ENCODE results near the gene OR5K4. TPM values are rescaled to one million over a fixed set of nuclear protein-coding genes. Genes with fewer than 3 reads are reported as not detected.

Gene OR5K4
- polyA plus RNA-seq, 3 donors = not detected

DNA sequence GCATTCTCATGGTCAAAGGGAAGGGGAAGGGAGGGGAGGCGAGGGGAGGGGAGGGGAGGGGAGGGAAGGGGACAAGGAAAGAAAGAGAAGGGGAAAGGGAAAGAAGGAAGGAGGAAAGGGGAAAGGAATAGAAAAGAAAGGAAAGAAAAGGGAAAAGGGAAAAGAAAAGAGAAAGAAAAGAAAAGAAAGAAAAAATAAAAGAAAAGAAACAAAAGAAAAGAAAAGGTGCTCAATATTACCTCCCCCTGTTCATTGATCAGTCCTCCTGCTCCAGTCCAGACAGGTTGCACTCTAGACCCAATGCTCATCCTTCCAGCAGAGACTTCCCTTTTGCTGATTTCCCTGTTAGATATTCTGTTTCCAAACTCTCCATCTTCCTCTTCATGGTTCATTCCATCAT, 18.8 kb downstream of the OR5K4 start:
- Mint-ChIP-seq H3K4me1 (no peaks in the 10 kb centered on the region), H3K9me3 (peaks cover 0 to 3% (median 2%) of the 10 kb centered on the region in 7 donors), H3K4me3 (no peak overlapping the region), H3K27ac (no peak overlapping the region), H3K36me3 (no peaks in the 10 kb centered on the region), H3K27me3 (ENCODE audit: low read depth in 3 of 3) (no peaks in the 10 kb centered on the region)
- Histone ChIP-seq H3K9ac (ENCODE audit: insufficient read depth, low read length, poor library complexity, severe bottlenecking) (no peak overlapping the region), H3K4me3 (replicated peaks in 1 of 3; ENCODE audit: low read depth in 2 of 3, low read length in 3 of 3) (no peak overlapping the region), H3K4me1 (ENCODE audit: control insufficient read depth in 1 of 2, insufficient read depth in 2 of 2, low read length in 2 of 2) (no peaks in the 10 kb centered on the region), H3K36me3 (replicated peaks in 1 of 2; ENCODE audit: control insufficient read depth in 1 of 2, insufficient read depth in 2 of 2, low read length in 2 of 2) (no peaks in the 10 kb centered on the region), H2AFZ (ENCODE audit: insufficient read depth, low read depth, low read length, poor library complexity, severe bottlenecking) (no peak overlapping the region), H4K20me1 (ENCODE audit: insufficient read depth, low read length) (no peaks in the 10 kb centered on the region), H3K27me3 (ENCODE audit: control insufficient read depth in 2 of 2, insufficient read depth in 2 of 2, low read length in 2 of 2) (no peaks in the 10 kb centered on the region), H3K4me2 (replicated peaks; ENCODE audit: extremely low read depth, low read length, poor library complexity, severe bottlenecking) (no peak overlapping the region), H3K9me3 (replicated peaks in 1 of 2; ENCODE audit: control insufficient read depth in 1 of 2, insufficient read depth in 1 of 2, low read length in 2 of 2) (no peaks in the 10 kb centered on the region), H3K27ac (ENCODE audit: low read depth in 1 of 2, low read length in 2 of 2) (no peak overlapping the region), H3K79me2 (ENCODE audit: insufficient read depth, low read length) (no peaks in the 10 kb centered on the region)
- TF ChIP-seq, protein P1, sequence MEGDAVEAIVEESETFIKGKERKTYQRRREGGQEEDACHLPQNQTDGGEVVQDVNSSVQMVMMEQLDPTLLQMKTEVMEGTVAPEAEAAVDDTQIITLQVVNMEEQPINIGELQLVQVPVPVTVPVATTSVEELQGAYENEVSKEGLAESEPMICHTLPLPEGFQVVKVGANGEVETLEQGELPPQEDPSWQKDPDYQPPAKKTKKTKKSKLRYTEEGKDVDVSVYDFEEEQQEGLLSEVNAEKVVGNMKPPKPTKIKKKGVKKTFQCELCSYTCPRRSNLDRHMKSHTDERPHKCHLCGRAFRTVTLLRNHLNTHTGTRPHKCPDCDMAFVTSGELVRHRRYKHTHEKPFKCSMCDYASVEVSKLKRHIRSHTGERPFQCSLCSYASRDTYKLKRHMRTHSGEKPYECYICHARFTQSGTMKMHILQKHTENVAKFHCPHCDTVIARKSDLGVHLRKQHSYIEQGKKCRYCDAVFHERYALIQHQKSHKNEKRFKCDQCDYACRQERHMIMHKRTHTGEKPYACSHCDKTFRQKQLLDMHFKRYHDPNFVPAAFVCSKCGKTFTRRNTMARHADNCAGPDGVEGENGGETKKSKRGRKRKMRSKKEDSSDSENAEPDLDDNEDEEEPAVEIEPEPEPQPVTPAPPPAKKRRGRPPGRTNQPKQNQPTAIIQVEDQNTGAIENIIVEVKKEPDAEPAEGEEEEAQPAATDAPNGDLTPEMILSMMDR (IDR thresholded peaks at IDR 0.05) = no peak
- intact Hi-C loops (cut with micrococcal nuclease) = no loop called here
- no peak for DNase-seq
- no CpG with 5 or more reads among the region's 1 CpG for WGBS (ENCODE audit: insufficient coverage)

DNA sequence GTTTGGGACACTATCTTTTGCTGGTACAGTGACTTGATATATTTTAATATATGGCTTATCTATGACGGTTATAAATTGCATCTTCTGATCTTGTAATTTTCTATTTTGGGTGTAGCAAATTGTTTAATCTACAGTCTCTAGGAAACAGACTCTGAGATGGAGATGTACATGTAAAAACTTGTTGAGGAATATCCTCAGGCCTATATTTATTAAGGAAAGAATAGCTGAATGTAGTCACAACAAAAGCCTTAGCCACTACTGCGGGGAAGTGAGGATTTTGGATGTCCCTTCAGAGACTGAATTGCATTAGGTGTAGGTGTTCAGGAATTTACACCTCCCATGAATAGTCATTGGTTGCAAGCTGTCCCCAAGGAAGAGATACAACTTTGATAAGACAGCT, 23.0 kb downstream of the OR5K4 start:
- Histone ChIP-seq H2AFZ (ENCODE audit: insufficient read depth, low read depth, low read length, poor library complexity, severe bottlenecking) (no peak overlapping the region), H3K27ac (ENCODE audit: low read depth in 1 of 2, low read length in 2 of 2) (no peak overlapping the region), H4K20me1 (ENCODE audit: insufficient read depth, low read length) (no peaks in the 10 kb centered on the region), H3K9ac (ENCODE audit: insufficient read depth, low read length, poor library complexity, severe bottlenecking) (no peak overlapping the region), H3K4me1 (ENCODE audit: control insufficient read depth in 1 of 2, insufficient read depth in 2 of 2, low read length in 2 of 2) (no peaks in the 10 kb centered on the region), H3K36me3 (replicated peaks in 1 of 2; ENCODE audit: control insufficient read depth in 1 of 2, insufficient read depth in 2 of 2, low read length in 2 of 2) (no peaks in the 10 kb centered on the region), H3K79me2 (ENCODE audit: insufficient read depth, low read length) (no peaks in the 10 kb centered on the region), H3K9me3 (replicated peaks in 1 of 2; ENCODE audit: control insufficient read depth in 1 of 2, insufficient read depth in 1 of 2, low read length in 2 of 2) (no peaks in the 10 kb centered on the region), H3K4me3 (replicated peaks in 1 of 3; ENCODE audit: low read depth in 2 of 3, low read length in 3 of 3) (no peak overlapping the region), H3K4me2 (replicated peaks; ENCODE audit: extremely low read depth, low read length, poor library complexity, severe bottlenecking) (no peak overlapping the region), H3K27me3 (ENCODE audit: control insufficient read depth in 2 of 2, insufficient read depth in 2 of 2, low read length in 2 of 2) (no peaks in the 10 kb centered on the region)
- Mint-ChIP-seq H3K36me3 (no peaks in the 10 kb centered on the region), H3K4me3 (no peak overlapping the region), H3K9me3 (peaks cover 0 to 3% (median 1%) of the 10 kb centered on the region in 7 donors), H3K27ac (no peak overlapping the region), H3K27me3 (ENCODE audit: low read depth in 3 of 3) (no peaks in the 10 kb centered on the region), H3K4me1 (no peaks in the 10 kb centered on the region)
- TF ChIP-seq, protein P1 (IDR thresholded peaks at IDR 0.05) = no peak
- intact Hi-C loops (cut with micrococcal nuclease) = no loop called here
- no CpG with 5 or more reads among the region's 2 CpGs for WGBS (ENCODE audit: insufficient coverage)
- DNase-seq = no peak

Measured in CD14-positive monocyte (primary cell).